Measurements from ENCODE around the gene MYO1D.
"Not testable (repeated sequence)": the region's sequence is repeated elsewhere in the genome, so short reads cannot be mapped to it uniquely, and the experiment has no call there.

Gene MYO1D

GRCh38 chr17:32773856-32774694, 102.8 kb downstream of the MYO1D start:
- no peak for DNase-seq (ENCODE audit: low spot score)

- DNase-seq (ENCODE audit: low spot score) = no peak
These were observed 104.4 kb downstream of the MYO1D start for GRCh38 chr17:32772453-32773025.

GRCh38 chr17:32771396-32771795, 105.5 kb downstream of the MYO1D start:
- no peak for DNase-seq (ENCODE audit: low spot score)

- DNase-seq (ENCODE audit: low spot score) = no peak
These were observed 107.1 kb downstream of the MYO1D start for GRCh38 chr17:32769846-32770245.

GRCh38 chr17:32763855-32764439, 113.0 kb downstream of the MYO1D start:
- DNase-seq (ENCODE audit: low spot score) = no peak

- no peak for DNase-seq (ENCODE audit: low spot score)
These were observed 117.4 kb downstream of the MYO1D start for GRCh38 chr17:32759476-32759875.

- no peak for DNase-seq (ENCODE audit: low spot score)
These were observed 119.0 kb downstream of the MYO1D start for GRCh38 chr17:32757963-32758362.

GRCh38 chr17:32756696-32757095, 120.2 kb downstream of the MYO1D start:
- DNase-seq (ENCODE audit: low spot score) = no peak

- DNase-seq (ENCODE audit: low spot score) = peak; percentile 78
These were observed 121.7 kb downstream of the MYO1D start for GRCh38 chr17:32755045-32755805.

- DNase-seq (ENCODE audit: low spot score) = no peak
These were observed 124.0 kb downstream of the MYO1D start for GRCh38 chr17:32752934-32753333.

GRCh38 chr17:32747856-32748255, 129.1 kb downstream of the MYO1D start:
- no peak for DNase-seq (ENCODE audit: low spot score)

GRCh38 chr17:32746698-32747097, 130.2 kb downstream of the MYO1D start:
- DNase-seq (ENCODE audit: low spot score) = no peak

- no peak for DNase-seq (ENCODE audit: low spot score)
These were observed 130.6 kb downstream of the MYO1D start for GRCh38 chr17:32746280-32746679.

- DNase-seq (ENCODE audit: low spot score) = peak; percentile 42
These were observed 134.0 kb downstream of the MYO1D start for GRCh38 chr17:32742681-32743538.

- no peak for DNase-seq (ENCODE audit: low spot score)
These were observed 135.5 kb downstream of the MYO1D start for GRCh38 chr17:32741381-32741780.

GRCh38 chr17:32739722-32740121, 137.2 kb downstream of the MYO1D start:
- peak; percentile 29 for DNase-seq (ENCODE audit: low spot score)

- DNase-seq (ENCODE audit: low spot score) = not testable (repeated sequence)
These were observed 137.8 kb downstream of the MYO1D start for GRCh38 chr17:32739151-32739550.

- DNase-seq (ENCODE audit: low spot score) = no peak
These were observed 143.5 kb downstream of the MYO1D start for GRCh38 chr17:32733401-32733800.

GRCh38 chr17:32732900-32733299, 144.0 kb downstream of the MYO1D start:
- DNase-seq (ENCODE audit: low spot score) = peak; percentile 27

- DNase-seq (ENCODE audit: low spot score) = no peak
These were observed 144.7 kb downstream of the MYO1D start for GRCh38 chr17:32732296-32732642.

- no peak for DNase-seq (ENCODE audit: low spot score)
These were observed 145.2 kb downstream of the MYO1D start for GRCh38 chr17:32731556-32732295.

All from Ammon's horn (tissue), 1 donor.